Measurements from ENCODE around the gene RCCD1. TPM values are rescaled to one million over a fixed set of nuclear protein-coding genes. Genes with fewer than 3 reads are reported as not detected.

RCCD1 gene
- total RNA-seq, 3 donors from 2014 or later, result 18.5 to 21.5 (median 20.7) TPM

- H3K9me3 ChIP-seq, result no peaks in the 10 kb centered on the region
- no peaks in the 10 kb centered on the region for H3K36me3 ChIP-seq (ENCODE audit: low read depth)
- H3K4me1 ChIP-seq (ENCODE audit: low read depth), result peaks cover 8% of the 10 kb centered on the region
- no peak for TF ChIP-seq CTCF (IDR thresholded peaks at IDR 0.05)
- no peak overlapping the region for H3K4me3 ChIP-seq
- no peak for DNase-seq
- intact Hi-C loops (cut with DNase I, micrococcal nuclease), result no loop called here
- ATAC-seq, result no peak
Observed at GRCh38 chr15:90998737-90999136, 44.1 kb downstream of the RCCD1 start.

GRCh38 chr15:91001209-91001608, 46.5 kb downstream of the RCCD1 start:
- H3K9me3 ChIP-seq, result no peaks in the 10 kb centered on the region
- H3K36me3 ChIP-seq (ENCODE audit: low read depth), result no peaks in the 10 kb centered on the region
- ATAC-seq (no peak), DNase-seq (no peak)
- H3K4me1 ChIP-seq (ENCODE audit: low read depth), result no peaks in the 10 kb centered on the region
- no peak overlapping the region for H3K4me3 ChIP-seq
- intact Hi-C loops (cut with DNase I, micrococcal nuclease), result no loop called here
- TF ChIP-seq CTCF (IDR thresholded peaks at IDR 0.05), result no peak

GRCh38 chr15:91007266-91007665, 52.6 kb downstream of the RCCD1 start:
- DNase-seq (no peak), ATAC-seq (no peak)
- intact Hi-C loops (cut with DNase I, micrococcal nuclease), result no loop called here
- Histone ChIP-seq H3K9me3 (no peaks in the 10 kb centered on the region), H3K4me3 (no peak overlapping the region), H3K36me3 (ENCODE audit: low read depth) (no peaks in the 10 kb centered on the region), H3K4me1 (ENCODE audit: low read depth) (no peaks in the 10 kb centered on the region)
- no peak for TF ChIP-seq CTCF (IDR thresholded peaks at IDR 0.05)

Other genes with a start within 250 kb of the RCCD1 start
- gene BLM, start 237.5 kb upstream of the RCCD1 start, total RNA-seq, result 1 to 10 TPM; 2.9 to 7.2 (median 4.1) TPM
- gene FURIN, start 86.3 kb upstream of the RCCD1 start, total RNA-seq, result 10 to 100 TPM; 65.9 to 83.4 (median 67.4) TPM
- 10 to 100 TPM in 2 of 3 donors, 1 to 10 TPM in 1; 7.9 to 18.6 (median 12.1) TPM for gene FES, start 70.4 kb upstream of the RCCD1 start, total RNA-seq
- gene MAN2A2, start 51.6 kb upstream of the RCCD1 start, total RNA-seq, result 10 to 100 TPM; 50.9 to 75.8 (median 75.3) TPM
- 10 to 100 TPM; 10.7 to 23.4 (median 15.4) TPM for gene HDDC3, start 22.3 kb upstream of the RCCD1 start, total RNA-seq
- 10 to 100 TPM; 43.9 to 92.5 (median 54.8) TPM for gene UNC45A, start 19.6 kb upstream of the RCCD1 start, total RNA-seq
- 10 to 100 TPM; 10.9 to 41.0 (median 12.3) TPM for gene PRC1, start 39.7 kb downstream of the RCCD1 start, total RNA-seq
- 10 to 100 TPM; 13.4 to 22.7 (median 16.2) TPM for gene VPS33B, start 67.7 kb downstream of the RCCD1 start, total RNA-seq
- 1 to 10 TPM in 1 of 3 donors, under 1 TPM in 2; 0.41 to 4.2 (median 0.80) TPM for gene SV2B, start 145.4 kb downstream of the RCCD1 start, total RNA-seq